NOMO-1 treated with DMSO at 0.1 percent for 48 hours (cell line): ENCODE results near the gene TCFL5.

Experiments
- DNase-seq: peaks from one replicate; lab custom pipeline; 2025; ENCODE audit not compliant: unreplicated experiment; lab: John Stamatoyannopoulos, UW

The TCFL5 gene

DNA sequence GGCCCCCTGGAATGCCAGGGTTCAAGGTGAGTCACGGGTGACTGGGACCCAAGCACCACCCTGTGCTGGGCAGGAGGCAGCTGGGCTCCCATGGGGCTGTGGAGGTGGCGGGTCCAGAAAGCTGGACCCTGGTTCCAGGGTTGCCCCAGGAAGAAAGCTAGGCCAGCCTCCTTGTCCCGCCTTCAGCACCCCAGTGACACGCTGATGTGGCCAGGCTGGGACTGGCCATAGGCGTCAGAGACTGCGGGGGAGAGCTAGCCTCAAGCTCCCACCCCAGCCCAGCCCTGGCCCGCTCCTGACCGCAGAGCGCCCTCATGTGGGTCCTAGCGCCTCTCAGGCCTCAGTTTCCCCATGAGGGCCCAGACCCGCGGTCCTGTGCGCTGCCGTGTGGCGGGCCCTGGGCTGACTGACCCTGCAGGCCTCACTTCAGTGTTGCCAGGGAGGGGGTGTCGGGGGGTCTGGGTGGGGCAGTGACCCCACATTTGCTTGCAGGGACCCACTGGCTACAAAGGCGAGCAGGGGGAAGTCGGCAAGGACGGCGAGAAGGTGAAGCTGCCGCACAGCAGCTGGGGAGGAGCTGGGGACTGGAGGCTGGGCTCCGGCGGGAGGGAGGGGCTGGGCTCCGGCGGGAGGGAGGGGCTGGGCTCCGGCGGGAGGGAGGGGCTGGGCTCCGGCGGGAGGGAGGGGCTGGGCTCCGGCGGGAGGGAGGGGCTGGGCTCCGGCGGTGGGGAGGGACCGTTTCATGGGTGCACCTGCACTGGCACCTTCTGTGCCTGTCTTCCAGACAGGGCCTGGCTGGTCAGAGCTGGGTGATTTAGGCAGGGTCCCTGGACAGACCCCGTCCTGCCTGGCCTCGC lies 36.9 kb downstream of the TCFL5 start:
- peak; percentile 80 for DNase-seq

DNA sequence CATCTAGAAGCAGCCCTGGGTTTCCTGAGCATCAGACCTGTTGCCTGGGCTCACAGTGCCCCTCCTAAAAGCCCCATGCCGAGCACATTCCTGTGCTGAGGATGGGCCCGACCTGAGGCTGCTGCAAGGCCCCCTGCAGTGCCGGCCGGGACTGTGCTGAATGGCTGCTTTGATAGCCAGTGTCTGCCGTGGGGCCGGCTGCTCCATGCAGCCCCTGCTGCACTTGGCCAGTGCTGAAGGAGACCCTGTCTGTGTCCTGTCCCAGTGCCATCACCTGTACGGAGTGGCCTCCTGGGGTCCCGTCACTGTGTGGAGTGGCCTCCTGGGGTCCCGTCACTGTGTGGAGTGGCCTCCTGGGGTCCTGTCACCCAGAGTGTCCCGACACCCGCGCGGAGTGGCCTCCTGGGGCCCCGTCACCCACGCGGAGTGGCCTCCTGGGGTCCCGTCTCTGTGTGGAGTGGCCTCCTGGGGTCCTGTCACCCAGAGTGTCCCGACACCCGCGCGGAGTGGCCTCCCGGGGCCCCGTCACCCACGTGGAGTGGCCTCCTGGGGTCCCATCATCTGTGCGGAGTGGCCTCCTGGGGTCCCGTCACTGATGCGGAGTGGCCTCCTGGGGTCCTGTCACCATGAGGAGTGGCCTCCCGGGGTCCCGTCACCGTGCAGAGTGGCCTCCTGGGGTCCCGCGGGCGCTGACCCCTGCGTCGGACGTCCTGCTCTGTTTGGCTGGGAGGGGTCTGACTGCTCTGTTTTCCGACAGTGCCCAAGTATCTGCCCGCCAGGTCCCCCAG lies 37.7 kb downstream of the TCFL5 start:
- no peak for DNase-seq

- DNase-seq = peak; percentile 86
Observed at GRCh38 chr20:62822788-62823651, 38.6 kb downstream of the TCFL5 start.

DNA sequence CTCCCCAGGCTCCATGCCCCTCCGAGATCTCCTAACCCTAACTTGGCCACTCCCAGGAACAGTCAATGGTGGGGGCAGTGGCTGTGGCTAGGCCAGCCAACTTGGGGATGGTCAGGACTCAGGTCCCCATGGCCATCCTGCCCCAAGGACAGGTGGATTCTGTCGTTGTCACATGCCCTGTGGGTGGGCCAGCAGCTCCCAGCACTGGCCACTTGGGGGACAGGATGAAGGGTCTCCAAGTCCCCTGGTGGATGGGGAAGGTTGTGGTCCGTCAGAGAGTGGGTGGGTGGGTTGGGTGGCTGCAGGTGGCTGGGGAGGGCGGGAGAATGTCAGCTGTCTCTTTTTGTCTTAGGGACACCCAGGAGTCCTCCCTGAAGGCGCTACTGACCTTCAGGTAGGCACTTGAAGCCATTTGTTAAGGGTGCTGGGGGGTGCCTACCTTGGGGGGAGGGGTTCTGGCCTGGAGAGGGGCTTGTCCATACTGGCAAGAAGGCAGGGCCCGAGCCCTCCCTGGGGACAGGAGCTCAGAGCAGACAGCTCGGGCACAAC lies 39.3 kb downstream of the TCFL5 start:
- DNase-seq = no peak

- no peak for DNase-seq
Observed at GRCh38 chr20:62821726-62822210, 39.9 kb downstream of the TCFL5 start.

- DNase-seq = no peak
Observed at GRCh38 chr20:62820962-62821725, 40.5 kb downstream of the TCFL5 start.

GRCh38 chr20:62820208-62820961 lies 41.2 kb downstream of the TCFL5 start:
- no peak for DNase-seq

DNA sequence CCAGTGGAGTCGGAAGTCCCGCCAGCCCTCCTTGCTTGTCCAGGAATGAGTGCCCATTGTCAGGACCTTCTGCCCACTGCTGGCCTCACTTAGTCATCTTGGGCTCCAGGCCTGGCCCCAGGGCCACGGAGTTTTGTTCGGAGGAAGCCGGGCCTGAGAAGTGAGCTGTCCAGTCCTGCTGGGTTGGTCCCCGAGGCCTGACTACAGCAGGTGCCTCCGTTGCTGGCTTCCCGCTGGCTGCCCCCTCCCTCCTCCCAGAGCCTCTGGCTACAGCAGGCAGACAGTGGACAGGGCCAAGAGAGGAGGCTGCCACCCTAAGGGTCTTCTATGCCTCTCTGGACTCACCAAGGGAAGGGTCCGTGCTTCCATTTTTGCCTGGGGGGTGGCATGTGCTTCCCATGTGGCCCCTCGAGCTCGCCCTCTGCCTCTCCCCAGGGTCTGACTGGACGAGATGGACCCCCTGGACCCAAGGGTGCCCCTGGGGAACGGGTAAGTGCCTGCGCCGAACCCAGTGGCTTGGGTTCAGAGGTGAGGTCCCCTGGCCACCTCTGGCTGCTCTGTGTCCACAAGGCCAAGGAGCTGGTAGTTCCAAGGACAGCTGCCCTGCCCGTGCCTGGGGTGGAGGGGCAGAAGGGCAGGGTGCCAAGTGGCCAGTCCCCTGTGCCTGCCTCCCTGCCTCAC lies 42.0 kb downstream of the TCFL5 start:
- DNase-seq = no peak

DNA sequence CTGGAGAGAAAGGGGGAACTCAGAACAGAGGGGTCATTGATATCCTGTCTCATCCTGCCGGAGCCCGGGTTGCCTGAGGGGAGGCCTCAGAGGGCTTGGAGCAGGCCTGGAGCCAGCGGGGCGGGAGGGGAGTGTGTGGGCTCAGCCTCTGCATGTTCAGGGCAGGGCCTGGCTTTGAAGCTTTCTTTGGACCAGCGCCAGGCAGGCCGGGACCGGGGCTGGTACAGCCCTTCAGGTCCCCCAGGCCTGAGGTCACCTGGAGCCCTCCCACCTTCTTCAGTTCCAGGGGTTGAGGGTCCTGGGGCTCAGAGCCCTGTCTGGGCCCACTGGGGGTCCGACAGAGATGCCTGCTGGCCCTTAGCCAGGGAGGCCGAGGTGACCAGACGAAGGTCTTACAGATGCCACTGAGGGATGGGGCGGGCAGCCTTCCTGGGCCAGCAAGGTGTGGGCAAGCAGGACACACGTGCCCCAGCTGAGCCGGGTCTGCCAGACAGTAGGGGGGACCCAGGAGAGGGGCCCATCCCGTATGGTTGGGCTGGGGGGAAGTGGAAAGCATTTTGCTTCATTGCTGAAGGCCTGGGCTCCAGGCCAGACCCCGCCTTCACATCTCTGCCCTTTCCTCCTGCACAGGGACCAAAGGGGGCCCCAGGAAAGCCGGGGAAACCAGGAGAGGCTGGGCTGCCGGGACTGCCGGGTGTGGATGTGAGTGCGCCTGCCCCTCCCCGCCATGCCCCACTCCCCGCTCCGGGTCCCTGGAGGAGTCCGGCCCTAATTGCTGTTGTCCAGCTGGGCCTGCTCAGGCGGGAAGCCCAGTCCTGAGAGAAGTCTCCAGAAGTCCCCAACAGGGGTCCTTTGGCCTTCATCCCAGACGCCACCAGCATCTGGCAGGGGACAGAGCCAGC lies 42.8 kb downstream of the TCFL5 start:
- no peak for DNase-seq

- DNase-seq = no peak
Observed at GRCh38 chr20:62817975-62818591, 43.5 kb downstream of the TCFL5 start.

GRCh38 chr20:62816884-62817873 lies 44.4 kb downstream of the TCFL5 start, which contains the start of gene COL9A3:
COL9A3 (plus strand) TSS chr20:62817050; CDS start chr20:62817065, 15 bp downstream.
- no peak for DNase-seq

DNA sequence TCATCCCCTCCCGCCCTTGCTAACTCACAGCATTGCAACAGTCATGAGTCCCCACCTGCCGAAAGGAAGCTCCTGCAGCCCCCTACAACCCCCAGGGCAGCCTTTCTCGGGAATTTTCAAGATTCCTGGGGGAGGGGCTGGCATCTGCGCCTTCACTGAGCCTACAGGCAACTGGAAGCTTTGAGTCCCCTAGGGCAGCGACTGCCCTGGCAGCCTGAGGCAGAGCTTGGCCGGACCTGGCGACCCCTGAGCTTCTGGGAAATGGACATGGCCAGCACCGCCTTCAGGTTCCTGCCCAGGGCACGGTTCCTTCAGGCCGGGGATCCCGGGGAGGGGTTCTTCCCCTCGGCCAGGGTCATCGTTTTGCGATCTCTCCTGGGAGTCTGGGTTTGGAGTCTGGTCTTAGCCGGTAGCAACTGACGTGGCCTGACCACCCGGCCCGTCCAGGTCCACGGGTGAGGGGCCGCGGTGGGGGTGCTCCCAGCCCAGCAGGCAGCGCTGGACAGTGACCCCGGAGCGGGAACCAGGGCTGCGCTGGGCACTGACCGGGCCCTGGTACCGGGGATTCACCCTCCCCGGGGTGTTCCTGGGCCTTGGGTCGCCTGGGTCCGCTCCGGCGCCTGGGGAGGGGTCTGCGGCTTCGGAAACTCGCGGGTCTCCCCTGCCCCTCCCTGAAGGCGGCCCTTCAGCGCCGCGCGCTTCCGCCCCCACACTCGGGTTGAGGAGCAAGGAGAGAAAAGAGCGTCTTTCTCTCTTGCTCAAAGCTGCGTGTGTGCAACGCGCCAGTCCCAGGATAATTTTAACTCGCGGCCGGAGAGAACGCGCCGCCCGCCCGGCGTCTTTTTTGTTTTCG lies 45.4 kb downstream of the TCFL5 start:
- DNase-seq = peak; percentile 26

- DNase-seq = no peak
Observed at GRCh38 chr20:62815066-62815991, 46.3 kb downstream of the TCFL5 start.

DNA sequence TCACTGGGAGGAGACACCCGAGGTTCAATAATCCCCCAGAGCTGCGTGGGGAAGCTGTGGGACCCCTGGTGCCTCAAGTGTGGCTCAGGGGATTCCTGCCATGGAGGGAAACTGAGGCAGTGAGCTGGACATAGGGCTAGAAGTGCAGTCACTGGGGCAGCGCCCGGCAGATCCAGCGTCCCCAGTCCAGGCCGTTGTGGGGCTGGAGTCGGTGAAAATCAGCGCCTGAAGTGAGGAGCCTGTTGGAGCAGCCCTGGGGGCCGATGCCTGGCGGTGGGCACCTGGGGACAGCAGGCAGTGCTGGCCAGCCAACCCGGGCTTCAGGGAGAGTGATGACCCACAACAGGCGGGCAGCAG lies 46.9 kb downstream of the TCFL5 start:
- no peak for DNase-seq
